ENCODE measurements around the gene LRRC56. TPM values are rescaled to one million over a fixed set of nuclear protein-coding genes. Genes with fewer than 3 reads are reported as not detected.
"Not testable (repeated sequence)": the region's sequence is repeated elsewhere in the genome, so short reads cannot be mapped to it uniquely, and the experiment has no call there.

Gene LRRC56
- total RNA-seq, 2 experiments from 2014 or later, result 1.9 to 2.2 TPM

GRCh38 chr11:567629-568292 is 30.4 kb downstream of the LRRC56 start:
- POLR2A ChIA-PET, result interaction anchor here (0.6 to 3.5 kb wide), 6 partner anchors 8 to 31 kb away, joined by 3 to 17 read pairs (median 4); partner anchors contain the start of genes LRRC56 and PHRF1
- CTCF ChIA-PET, result interaction anchor here (0.6 to 5.5 kb wide), 4 partner anchors 12 to 49 kb away, joined by 3 to 23 read pairs (median 4); no protein-coding TSS in a partner anchor

DNA sequence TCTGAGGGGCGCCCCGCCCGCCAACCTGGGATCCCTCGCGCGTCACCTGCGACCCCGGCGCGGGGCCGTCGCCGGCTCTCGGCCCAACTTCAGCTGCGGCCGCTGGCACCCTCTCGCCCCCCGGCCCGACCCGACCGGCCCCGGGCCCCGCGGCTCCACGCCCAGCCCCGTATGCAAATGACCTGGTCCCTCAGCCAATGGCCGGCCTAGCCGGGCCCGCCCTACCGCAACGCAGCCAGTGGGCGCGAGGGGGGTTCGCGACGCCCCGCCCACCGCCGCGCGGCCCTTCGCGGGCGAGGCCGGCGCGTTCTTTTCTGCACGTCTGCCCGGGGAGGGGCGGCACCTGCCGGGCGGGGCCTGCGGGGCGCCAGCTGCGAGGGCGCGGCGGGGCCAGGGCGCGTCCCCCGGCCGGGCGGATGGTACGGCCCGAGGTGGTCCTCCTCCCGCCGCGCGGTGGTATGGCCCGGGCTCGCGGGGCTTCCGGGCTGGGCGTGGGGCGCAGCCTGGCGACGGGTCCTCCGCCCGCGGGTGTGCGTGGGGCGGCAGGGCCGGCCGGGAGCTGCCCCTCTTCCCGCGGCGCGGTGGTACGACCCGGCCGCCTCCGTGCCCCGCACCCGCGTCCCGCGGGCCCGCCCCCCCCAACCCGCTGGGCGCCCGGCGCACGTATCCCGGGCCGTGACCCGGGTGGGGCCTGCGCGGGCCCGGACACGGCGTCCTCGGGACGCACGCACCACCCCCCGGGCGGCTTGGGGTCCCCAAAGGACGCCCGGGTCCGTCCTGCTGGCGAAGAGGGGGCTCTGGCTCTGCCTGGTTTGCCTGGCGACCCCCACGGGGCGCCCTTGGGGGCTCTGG is 31.2 kb downstream of the LRRC56 start:
- H3K27ac Mint-ChIP-seq, result peak overlapping the region; percentile 78
- peaks cover 17% of the 10 kb centered on the region for H3K4me1 Mint-ChIP-seq (ENCODE audit: low read depth)
- peaks cover 2% of the 10 kb centered on the region for H3K27me3 Mint-ChIP-seq (ENCODE audit: low read depth)
- DNase-seq (peak; percentile 95), ATAC-seq (peak; percentile 96)
- H3K9me3 Mint-ChIP-seq (ENCODE audit: insufficient read depth), result no peaks in the 10 kb centered on the region
- H3K4me3 Mint-ChIP-seq, result peak overlapping the region; percentile 81
- POLR2A ChIA-PET, result interaction anchor here (0.6 to 1.6 kb wide), 8 partner anchors 9 to 44 kb away, joined by 3 to 5 read pairs (median 4); partner anchors contain the start of gene LRRC56
- CTCF ChIA-PET, result interaction anchor here (1.3 to 5.5 kb wide), 2 partner anchors 13 to 50 kb away, joined by 3 to 23 read pairs; no protein-coding TSS in a partner anchor
- peaks cover 12% of the 10 kb centered on the region for H3K36me3 Mint-ChIP-seq (ENCODE audit: low read depth)

More at GRCh38 chr11:567629-568292, 30.4 kb downstream of the LRRC56 start:
- no peak for DNase-seq
- Mint-ChIP-seq H3K4me1 (ENCODE audit: low read depth) (peaks cover 17% of the 10 kb centered on the region), H3K27ac (peak overlapping the region; percentile 82), H3K36me3 (ENCODE audit: low read depth) (peaks cover 15% of the 10 kb centered on the region), H3K9me3 (ENCODE audit: insufficient read depth) (no peaks in the 10 kb centered on the region), H3K4me3 (peak overlapping the region; percentile 85), H3K27me3 (ENCODE audit: low read depth) (no peaks in the 10 kb centered on the region)
- ATAC-seq, result no peak

DNA sequence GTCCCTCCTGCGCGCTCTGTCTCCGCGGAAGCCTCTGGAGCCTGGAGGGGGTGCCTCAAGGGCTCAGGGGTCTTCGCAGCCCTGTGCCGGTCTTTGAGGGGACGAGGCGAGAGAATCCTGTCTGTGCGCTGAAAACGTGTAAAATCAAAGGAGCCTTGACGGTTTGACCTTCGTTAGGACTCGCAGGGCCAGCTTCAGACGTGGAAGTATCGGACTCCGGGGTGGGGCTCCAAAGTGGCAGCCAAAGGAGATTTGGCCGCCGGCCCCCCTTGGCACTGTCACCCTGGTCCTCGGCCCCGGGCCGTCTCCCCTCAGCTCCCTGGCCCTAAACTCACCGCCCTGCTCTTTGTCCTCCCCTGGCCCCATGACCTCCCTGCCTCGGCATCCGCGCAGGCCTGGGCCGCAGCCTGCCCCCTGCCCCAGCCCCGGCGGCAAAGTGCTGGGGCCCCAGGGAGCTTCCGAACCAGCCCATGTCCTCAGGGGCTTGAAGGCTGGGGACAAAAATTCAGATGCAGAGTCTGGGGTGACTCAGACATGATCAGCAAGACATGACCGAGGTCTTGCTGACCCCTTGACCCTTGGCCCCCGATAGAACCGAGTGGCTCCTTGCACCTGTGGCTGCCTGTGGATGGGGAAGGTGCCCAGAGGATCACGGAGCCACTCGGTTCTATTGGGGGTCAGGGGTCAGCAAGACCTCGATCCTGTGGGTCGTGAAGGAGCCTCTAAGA is 32.0 kb downstream of the LRRC56 start:
- ATAC-seq (no peak), DNase-seq (no peak)
- CTCF ChIA-PET, result interaction anchor here (1.3 to 5.5 kb wide), 2 partner anchors 14 to 50 kb away, joined by 3 to 23 read pairs; no protein-coding TSS in a partner anchor
- H3K4me1 Mint-ChIP-seq (ENCODE audit: low read depth), result peaks cover 23% of the 10 kb centered on the region
- peaks cover 10% of the 10 kb centered on the region for H3K36me3 Mint-ChIP-seq (ENCODE audit: low read depth)
- peak overlapping the region; percentile 78 for H3K27ac Mint-ChIP-seq
- H3K4me3 Mint-ChIP-seq, result peak overlapping the region; percentile 81
- no peaks in the 10 kb centered on the region for H3K9me3 Mint-ChIP-seq (ENCODE audit: insufficient read depth)
- H3K27me3 Mint-ChIP-seq (ENCODE audit: low read depth), result peaks cover 6% of the 10 kb centered on the region
- POLR2A ChIA-PET, result interaction anchor here (0.6 to 1.6 kb wide), 6 partner anchors 13 to 43 kb away, joined by 3 to 5 read pairs (median 4); partner anchors contain the start of gene LRRC56

GRCh38 chr11:571802-572185 is 34.5 kb downstream of the LRRC56 start:
- no peaks in the 10 kb centered on the region for H3K9me3 Mint-ChIP-seq (ENCODE audit: insufficient read depth)
- peaks cover 31% of the 10 kb centered on the region for H3K4me1 Mint-ChIP-seq (ENCODE audit: low read depth)
- no peak for ATAC-seq
- no peak for DNase-seq
- no peak overlapping the region for H3K27ac Mint-ChIP-seq
- POLR2A ChIA-PET, result no interaction called here
- peaks cover 15% of the 10 kb centered on the region for H3K27me3 Mint-ChIP-seq (ENCODE audit: low read depth)
- CTCF ChIA-PET, result no interaction called here
- H3K4me3 Mint-ChIP-seq, result no peak overlapping the region
- H3K36me3 Mint-ChIP-seq (ENCODE audit: low read depth), result peaks cover 15% of the 10 kb centered on the region

- H3K27me3 Mint-ChIP-seq (ENCODE audit: low read depth), result peaks cover 15% of the 10 kb centered on the region
- no peak overlapping the region for H3K27ac Mint-ChIP-seq
- CTCF ChIA-PET, result interaction anchor here (2.9 kb wide), 1 partner anchor 18 kb away, joined by 16 read pairs; no protein-coding TSS in a partner anchor
- no peak overlapping the region for H3K4me3 Mint-ChIP-seq
- no peaks in the 10 kb centered on the region for H3K9me3 Mint-ChIP-seq (ENCODE audit: insufficient read depth)
- peaks cover 14% of the 10 kb centered on the region for H3K36me3 Mint-ChIP-seq (ENCODE audit: low read depth)
- DNase-seq, result no peak
- POLR2A ChIA-PET, result no interaction called here
- ATAC-seq, result no peak
- peaks cover 32% of the 10 kb centered on the region for H3K4me1 Mint-ChIP-seq (ENCODE audit: low read depth)
Observed at GRCh38 chr11:573146-573759, 35.9 kb downstream of the LRRC56 start.

GRCh38 chr11:574031-574570 is 36.8 kb downstream of the LRRC56 start:
- peaks cover 40% of the 10 kb centered on the region for H3K4me1 Mint-ChIP-seq (ENCODE audit: low read depth)
- H3K27ac Mint-ChIP-seq; DNase-seq; ATAC-seq; POLR2A ChIA-PET; H3K9me3 Mint-ChIP-seq (ENCODE audit: insufficient read depth): not testable (repeated sequence)
- CTCF ChIA-PET, result interaction anchor here (2.9 kb wide), 1 partner anchor 19 kb away, joined by 16 read pairs; no protein-coding TSS in a partner anchor
- peaks cover 18% of the 10 kb centered on the region for H3K36me3 Mint-ChIP-seq (ENCODE audit: low read depth)
- peaks cover 15% of the 10 kb centered on the region for H3K27me3 Mint-ChIP-seq (ENCODE audit: low read depth)
- peak overlapping the region; percentile 89 for H3K4me3 Mint-ChIP-seq

DNA sequence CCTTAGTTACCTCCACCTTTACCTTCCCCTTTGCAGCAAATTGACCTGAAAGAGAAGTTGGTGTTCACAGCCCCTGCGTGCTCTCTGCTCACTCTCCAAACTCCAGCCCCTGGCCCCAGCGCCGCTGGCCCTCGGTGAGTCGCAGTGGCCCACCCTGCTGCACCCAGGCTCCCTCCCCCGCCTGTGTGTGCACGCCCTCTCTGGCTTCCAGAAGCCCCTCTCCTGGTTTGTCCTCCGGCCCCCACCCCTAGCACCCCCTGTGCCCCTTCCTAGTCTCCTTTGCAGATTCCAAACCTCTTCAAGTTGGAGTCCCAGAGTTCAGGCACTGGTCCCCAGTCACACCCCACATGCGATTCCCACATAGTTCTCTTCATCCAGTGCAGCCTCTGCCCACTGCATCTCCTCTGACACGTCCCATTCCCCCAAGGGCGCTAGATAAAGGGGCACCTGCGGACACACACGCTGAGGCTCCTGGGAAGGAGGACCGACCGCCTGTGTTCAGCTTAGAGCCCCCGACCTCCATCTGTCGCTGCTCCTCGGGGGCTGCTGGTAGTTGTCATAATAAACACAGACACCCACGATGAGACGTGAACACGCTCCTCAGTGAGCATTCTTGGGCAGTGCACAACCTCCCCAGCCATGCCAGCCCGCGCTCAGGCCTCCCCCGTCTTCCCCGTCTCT is 37.4 kb downstream of the LRRC56 start:
- H3K27me3 Mint-ChIP-seq (ENCODE audit: low read depth), result peaks cover 15% of the 10 kb centered on the region
- ChIA-PET POLR2A (interaction anchor here (1.1 to 3.2 kb wide), 2 partner anchors 9 to 38 kb away, joined by 4 to 17 read pairs; no protein-coding TSS in a partner anchor), CTCF (interaction anchor here (2.9 kb wide), 1 partner anchor 20 kb away, joined by 16 read pairs; no protein-coding TSS in a partner anchor)
- H3K9me3 Mint-ChIP-seq (ENCODE audit: insufficient read depth), result no peaks in the 10 kb centered on the region
- H3K4me3 Mint-ChIP-seq, result peak overlapping the region; percentile 89
- H3K27ac Mint-ChIP-seq, result peak overlapping the region; percentile 76
- DNase-seq (no peak), ATAC-seq (no peak)
- peaks cover 45% of the 10 kb centered on the region for H3K4me1 Mint-ChIP-seq (ENCODE audit: low read depth)
- peaks cover 23% of the 10 kb centered on the region for H3K36me3 Mint-ChIP-seq (ENCODE audit: low read depth)

DNA sequence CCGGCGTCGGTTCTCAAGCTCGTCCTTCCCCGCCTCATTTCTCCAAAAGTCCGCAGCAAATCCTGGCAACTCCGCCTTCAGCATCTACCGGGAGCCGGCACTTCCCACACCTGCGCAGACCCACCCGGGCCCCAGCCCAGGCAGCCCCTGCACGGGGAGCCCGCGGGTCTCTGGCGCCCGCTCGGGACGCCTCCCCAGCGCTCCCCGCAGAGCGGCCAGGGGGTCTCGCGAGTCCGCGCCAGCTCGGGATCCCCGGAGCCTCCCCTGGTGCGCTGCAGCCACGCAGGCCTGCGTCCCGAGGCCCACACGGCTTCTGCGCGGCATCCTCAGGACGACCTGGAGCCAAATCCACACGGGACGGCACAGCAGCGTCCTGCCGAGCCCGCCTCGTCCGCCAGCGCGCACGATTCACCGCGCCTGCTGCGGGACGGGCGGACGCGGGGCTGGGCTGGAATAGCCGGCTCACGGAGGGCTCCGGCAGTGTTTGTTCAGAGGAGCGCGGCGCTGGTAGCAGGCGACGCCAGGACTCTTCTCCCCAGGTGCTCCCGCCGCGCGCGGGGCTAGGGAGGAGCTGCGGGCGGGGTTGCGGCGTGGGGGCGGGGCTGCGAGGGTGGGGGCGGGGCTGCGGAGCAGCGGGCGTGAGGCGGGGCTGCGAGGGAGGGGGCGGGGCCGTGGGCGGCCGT is 38.1 kb downstream of the LRRC56 start:
- CTCF ChIA-PET, result interaction anchor here (0.9 to 2.9 kb wide), 5 partner anchors 13 to 146 kb away, joined by 3 to 16 read pairs (median 3); no protein-coding TSS in a partner anchor
- Mint-ChIP-seq H3K9me3 (ENCODE audit: insufficient read depth) (no peaks in the 10 kb centered on the region), H3K27ac (peak overlapping the region; percentile 76), H3K4me1 (ENCODE audit: low read depth) (peaks cover 47% of the 10 kb centered on the region), H3K36me3 (ENCODE audit: low read depth) (peaks cover 24% of the 10 kb centered on the region), H3K4me3 (peak overlapping the region; percentile 89), H3K27me3 (ENCODE audit: low read depth) (peaks cover 15% of the 10 kb centered on the region)
- POLR2A ChIA-PET, result interaction anchor here (0.8 to 3.9 kb wide), 10 partner anchors 9 to 120 kb away, joined by 3 to 30 read pairs (median 6); partner anchors contain the start of genes DEAF1, IRF7 and TMEM80
- ATAC-seq (peak; percentile 50), DNase-seq (no peak)

DNA sequence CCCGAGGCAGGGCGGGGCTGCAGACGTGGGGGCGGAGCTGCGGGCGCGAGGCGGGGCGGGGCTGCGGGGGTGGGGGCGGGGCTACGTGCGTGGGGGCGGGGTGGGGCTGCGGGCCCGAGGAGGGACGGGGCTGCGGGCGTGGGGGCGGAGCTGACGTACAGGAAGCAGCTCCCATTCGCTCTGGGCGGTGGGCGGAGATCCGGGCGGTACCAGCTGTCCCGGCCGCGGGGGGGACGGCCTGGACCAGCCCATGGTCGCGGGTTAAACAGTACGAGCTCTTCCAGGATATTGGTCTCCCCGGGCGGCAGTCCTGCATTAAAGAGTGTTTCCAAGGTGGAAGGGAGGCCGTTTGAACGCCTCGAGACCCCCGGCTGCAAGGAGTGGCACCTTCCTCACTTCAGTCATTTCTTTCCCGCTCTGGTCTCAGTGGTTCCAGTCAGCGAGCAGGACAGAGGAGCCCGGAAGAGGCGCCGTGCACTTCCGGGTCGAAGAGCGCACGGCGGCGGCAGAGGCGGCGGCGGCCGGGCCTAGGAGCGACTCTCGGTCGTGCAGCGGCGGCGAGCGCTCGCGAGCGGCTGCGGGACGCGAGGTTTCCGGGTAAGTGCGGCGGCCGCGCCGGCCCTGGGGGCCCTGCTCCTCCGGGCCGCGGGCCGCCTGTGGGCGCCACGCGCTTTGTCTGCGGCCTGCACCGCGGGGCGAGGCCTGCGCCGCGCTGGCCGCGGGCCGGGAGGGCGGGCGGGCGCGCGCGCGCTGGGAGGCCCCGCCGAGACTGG is 38.9 kb downstream of the LRRC56 start, which contains the start of gene PHRF1:
Gene PHRF1 (plus strand): TSS at position 475 of the 773 bp plus-strand sequence. CDS start 5,043 bp downstream, outside the sequence.
- DNase-seq, result peak; percentile 96
- H3K4me1 Mint-ChIP-seq (ENCODE audit: low read depth), result peaks cover 51% of the 10 kb centered on the region
- no peaks in the 10 kb centered on the region for H3K9me3 Mint-ChIP-seq (ENCODE audit: insufficient read depth)
- peak within 1 kb of the TSS; percentile 98 for H3K27ac Mint-ChIP-seq
- CTCF ChIA-PET, result interaction anchor here (0.9 to 2.9 kb wide), 5 partner anchors 12 to 146 kb away, joined by 3 to 16 read pairs (median 3); no protein-coding TSS in a partner anchor
- H3K27me3 Mint-ChIP-seq (ENCODE audit: low read depth), result peaks cover 15% of the 10 kb centered on the region
- ATAC-seq, result peak; percentile 86
- H3K36me3 Mint-ChIP-seq (ENCODE audit: low read depth), result peaks cover 26% of the 10 kb centered on the region
- peak within 1 kb of the TSS; percentile 89 for H3K4me3 Mint-ChIP-seq
- POLR2A ChIA-PET, result interaction anchor here (0.8 to 3.9 kb wide), 10 partner anchors 10 to 119 kb away, joined by 3 to 30 read pairs (median 6); partner anchors contain the start of genes DEAF1, IRF7 and TMEM80
